Measurements from ENCODE around the gene GPRC5C. TPM values are rescaled to one million over a fixed set of nuclear protein-coding genes. Genes with fewer than 3 reads are reported as not detected.

GPRC5C gene
- total and polyA plus RNA-seq, 2 experiments from 2014 or later: 1.6 to 2.7 TPM

GRCh38 chr17:74408262-74408661 lies 23.6 kb upstream of the GPRC5C start:
- H3K79me2 ChIP-seq (ENCODE audit: insufficient read depth): no peaks in the 10 kb centered on the region
- H2AFZ ChIP-seq: no peak overlapping the region
- no peaks in the 10 kb centered on the region for H3K36me3 ChIP-seq (ENCODE audit: low read depth)
- H3K4me2 ChIP-seq (ENCODE audit: unreplicated experiment): no peak overlapping the region
- TF ChIP-seq EZH2phosphoT487 (IDR thresholded peaks at IDR 0.05; ENCODE audit: insufficient read depth, low read depth): no peak
- H3K27me3 ChIP-seq (replicated peaks; ENCODE audit: insufficient read depth): 0 out of 2 replicates have a peak, but pooled peaks cover 8% of the 10 kb centered on the region
- in situ Hi-C loops (cut with MboI): no loop called here
- no peak overlapping the region for H3K4me3 ChIP-seq
- no peaks in the 10 kb centered on the region for H3K4me1 ChIP-seq (ENCODE audit: insufficient read depth)
- 48 to 60% methylated on average over 3 of the region's 3 CpGs for WGBS, 2 experiments (ENCODE audit: low coverage in 1 of 2, low lambda C conversion rate in 2 of 2, missing lambda C conversion rate in 2 of 2)
- H3K9me3 ChIP-seq (ENCODE audit: low read depth): no peaks in the 10 kb centered on the region
- H3F3A ChIP-seq (ENCODE audit: insufficient read depth): no peaks in the 10 kb centered on the region
- no peak overlapping the region for H3K9ac ChIP-seq
- no peak overlapping the region for H3K27ac ChIP-seq
- H4K20me1 ChIP-seq (ENCODE audit: insufficient read depth): no peaks in the 10 kb centered on the region
- no peaks in the 10 kb centered on the region for H3K9me2 ChIP-seq (ENCODE audit: insufficient read depth)
- peak; percentile 65 for DNase-seq

- Histone ChIP-seq H3K9me2 (ENCODE audit: insufficient read depth) (no peaks in the 10 kb centered on the region), H4K20me1 (ENCODE audit: insufficient read depth) (no peaks in the 10 kb centered on the region), H3K4me3 (no peak overlapping the region), H3K36me3 (ENCODE audit: low read depth) (no peaks in the 10 kb centered on the region), H2AFZ (no peak overlapping the region), H3K79me2 (ENCODE audit: insufficient read depth) (no peaks in the 10 kb centered on the region), H3K4me1 (ENCODE audit: insufficient read depth) (no peaks in the 10 kb centered on the region), H3K27ac (no peak overlapping the region), H3K9me3 (ENCODE audit: low read depth) (no peaks in the 10 kb centered on the region), H3K9ac (no peak overlapping the region), H3K27me3 (replicated peaks; ENCODE audit: insufficient read depth) (0 out of 2 replicates have a peak, but pooled peaks cover 8% of the 10 kb centered on the region), H3F3A (ENCODE audit: insufficient read depth) (no peaks in the 10 kb centered on the region), H3K4me2 (ENCODE audit: unreplicated experiment) (no peak overlapping the region)
- no peak for DNase-seq
- WGBS, 2 experiments (ENCODE audit: low coverage in 1 of 2, low lambda C conversion rate in 2 of 2, missing lambda C conversion rate in 2 of 2): 23 to 25% methylated on average over 4 of the region's 4 CpGs
- TF ChIP-seq EZH2 (IDR thresholded peaks at IDR 0.05; ENCODE audit: insufficient read depth, poor library complexity, severe bottlenecking): no peak
- TF ChIP-seq EZH2phosphoT487 (IDR thresholded peaks at IDR 0.05; ENCODE audit: insufficient read depth, low read depth): no peak
- in situ Hi-C loops (cut with MboI): no loop called here
Observed at GRCh38 chr17:74408815-74409214, 23.1 kb upstream of the GPRC5C start.

GRCh38 chr17:74410001-74410443 lies 21.9 kb upstream of the GPRC5C start:
- no peak overlapping the region for H3K4me3 ChIP-seq
- no peak overlapping the region for H3K4me2 ChIP-seq (ENCODE audit: unreplicated experiment)
- in situ Hi-C loops (cut with MboI): no loop called here
- H3F3A ChIP-seq (ENCODE audit: insufficient read depth): no peaks in the 10 kb centered on the region
- no peaks in the 10 kb centered on the region for H3K79me2 ChIP-seq (ENCODE audit: insufficient read depth)
- no peaks in the 10 kb centered on the region for H3K9me3 ChIP-seq (ENCODE audit: low read depth)
- H3K27ac ChIP-seq: no peak overlapping the region
- H3K9ac ChIP-seq: no peak overlapping the region
- 0 out of 2 replicates have a peak, but pooled peaks cover 3% of the 10 kb centered on the region for H3K27me3 ChIP-seq (replicated peaks; ENCODE audit: insufficient read depth)
- H2AFZ ChIP-seq: no peak overlapping the region
- no peaks in the 10 kb centered on the region for H3K9me2 ChIP-seq (ENCODE audit: insufficient read depth)
- WGBS, 2 experiments (ENCODE audit: low coverage in 1 of 2, low lambda C conversion rate in 2 of 2, missing lambda C conversion rate in 2 of 2): 56 to 57% methylated on average over 4 of the region's 4 CpGs
- TF ChIP-seq EZH2 (IDR thresholded peaks at IDR 0.05; ENCODE audit: insufficient read depth, poor library complexity, severe bottlenecking) (no peak), EZH2phosphoT487 (IDR thresholded peaks at IDR 0.05; ENCODE audit: insufficient read depth, low read depth) (no peak)
- no peak for DNase-seq
- no peaks in the 10 kb centered on the region for H3K36me3 ChIP-seq (ENCODE audit: low read depth)
- H4K20me1 ChIP-seq (ENCODE audit: insufficient read depth): no peaks in the 10 kb centered on the region
- no peaks in the 10 kb centered on the region for H3K4me1 ChIP-seq (ENCODE audit: insufficient read depth)

GRCh38 chr17:74412581-74412980 lies 19.3 kb upstream of the GPRC5C start:
- no peak overlapping the region for H3K4me3 ChIP-seq
- no peak for TF ChIP-seq EZH2phosphoT487 (IDR thresholded peaks at IDR 0.05; ENCODE audit: insufficient read depth, low read depth)
- no peak for TF ChIP-seq EZH2 (IDR thresholded peaks at IDR 0.05; ENCODE audit: insufficient read depth, poor library complexity, severe bottlenecking)
- H3F3A ChIP-seq (ENCODE audit: insufficient read depth): no peaks in the 10 kb centered on the region; the same call in 1 of the 2 replicates
- H3K27me3 ChIP-seq (replicated peaks; ENCODE audit: insufficient read depth): no peaks in the 10 kb centered on the region
- DNase-seq: no peak
- H3K9me3 ChIP-seq (ENCODE audit: low read depth): no peaks in the 10 kb centered on the region
- H3K4me1 ChIP-seq (ENCODE audit: insufficient read depth): peaks cover 4% of the 10 kb centered on the region; the same call in 1 of the 2 replicates
- H3K27ac ChIP-seq: no peak overlapping the region
- H3K9ac ChIP-seq: no peak overlapping the region
- WGBS, 2 experiments (ENCODE audit: low coverage in 1 of 2, low lambda C conversion rate in 2 of 2, missing lambda C conversion rate in 2 of 2): 82 to 89% methylated on average over 8 of the region's 8 CpGs
- no peak overlapping the region for H3K4me2 ChIP-seq (ENCODE audit: unreplicated experiment)
- no peaks in the 10 kb centered on the region for H3K36me3 ChIP-seq (ENCODE audit: low read depth)
- no peaks in the 10 kb centered on the region for H4K20me1 ChIP-seq (ENCODE audit: insufficient read depth)
- H3K79me2 ChIP-seq (ENCODE audit: insufficient read depth): no peaks in the 10 kb centered on the region
- H3K9me2 ChIP-seq (ENCODE audit: insufficient read depth): no peaks in the 10 kb centered on the region
- in situ Hi-C loops (cut with MboI): no loop called here
- H2AFZ ChIP-seq: no peak overlapping the region

GRCh38 chr17:74413491-74413890 lies 18.4 kb upstream of the GPRC5C start:
- 42 to 44% methylated on average over 7 of the region's 7 CpGs for WGBS, 2 experiments (ENCODE audit: low coverage in 1 of 2, low lambda C conversion rate in 2 of 2, missing lambda C conversion rate in 2 of 2)

More at GRCh38 chr17:74413491-74413890, 18.4 kb upstream of the GPRC5C start:
- Histone ChIP-seq H3F3A (ENCODE audit: insufficient read depth) (no peaks in the 10 kb centered on the region; the same call in 1 of the 2 replicates), H3K9me3 (ENCODE audit: low read depth) (no peaks in the 10 kb centered on the region), H3K27me3 (replicated peaks; ENCODE audit: insufficient read depth) (no peaks in the 10 kb centered on the region), H3K9ac (no peak overlapping the region), H3K4me2 (ENCODE audit: unreplicated experiment) (no peak overlapping the region), H3K27ac (no peak overlapping the region), H3K4me1 (ENCODE audit: insufficient read depth) (peaks cover 4% of the 10 kb centered on the region; the same call in 1 of the 2 replicates), H3K79me2 (ENCODE audit: insufficient read depth) (no peaks in the 10 kb centered on the region), H4K20me1 (ENCODE audit: insufficient read depth) (no peaks in the 10 kb centered on the region), H3K9me2 (ENCODE audit: insufficient read depth) (no peaks in the 10 kb centered on the region), H2AFZ (no peak overlapping the region), H3K4me3 (no peak overlapping the region), H3K36me3 (ENCODE audit: low read depth) (no peaks in the 10 kb centered on the region)
- in situ Hi-C loops (cut with MboI): no loop called here
- DNase-seq: no peak
- TF ChIP-seq EZH2phosphoT487 (IDR thresholded peaks at IDR 0.05; ENCODE audit: insufficient read depth, low read depth) (no peak), EZH2 (IDR thresholded peaks at IDR 0.05; ENCODE audit: insufficient read depth, poor library complexity, severe bottlenecking) (no peak)

Data from GM23248 (cell line).